BE2C (cell line): ENCODE results near the gene USP34.

Source experiments
- DNase-seq: peaks from one replicate; pipeline ENCODE4 v3.0.0-alpha.2; 2020
- H3K27me3 ChIP-seq: fragments of 250-450 bp; sonication (Bioruptor Pico); 2 replicates; pipeline ENCODE4 v1.5.1; 2020; ENCODE audit warnings: mild to moderate bottlenecking
- H3K36me3 ChIP-seq: fragments of 250-450 bp; sonication (Bioruptor Pico); 2 replicates; pipeline ENCODE4 v1.5.1; 2020; ENCODE audit warnings: mild to moderate bottlenecking
- H3K4me1 ChIP-seq: fragments of 250-450 bp; sonication (Bioruptor Pico); 2 replicates; pipeline ENCODE4 v1.5.1; 2020
- H3K4me3 ChIP-seq: 2 replicates; pipeline ENCODE4 v1.5.1; 2011; ENCODE audit warnings: low read depth, low read length
- H3K9me3 ChIP-seq: fragments of 250-450 bp; sonication (Bioruptor Pico); 2 replicates; pipeline ENCODE4 v1.5.1; 2020
- TF ChIP-seq, protein P1 (sequence below): IDR thresholded peaks from 2 replicates; pipeline ENCODE4 v1.5.1; 2012; ENCODE audit warnings: mild to moderate bottlenecking, low read depth, low read length

Gene USP34

DNA sequence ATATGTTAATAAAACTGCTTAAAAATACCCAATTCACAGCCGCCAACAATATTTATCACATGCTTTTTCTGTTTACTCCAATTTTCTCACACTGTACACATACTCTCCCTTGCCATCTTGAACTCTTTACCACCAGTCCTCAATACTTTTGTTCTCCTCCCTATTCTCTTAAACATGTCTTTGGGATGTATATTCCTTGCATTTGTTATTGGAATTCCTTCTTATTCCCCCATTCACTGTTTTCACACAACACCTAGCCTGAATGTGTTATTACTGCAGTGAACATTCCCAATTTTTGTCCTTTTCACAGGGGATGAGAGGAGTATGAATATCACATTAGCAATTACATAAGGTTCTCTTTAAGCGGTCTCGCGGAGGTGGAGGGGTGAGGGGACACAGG is 94.7 kb downstream of the USP34 start:
- Histone ChIP-seq H3K36me3 (no peaks in the 10 kb centered on the region), H3K4me1 (no peaks in the 10 kb centered on the region), H3K4me3 (no peak overlapping the region), H3K27me3 (no peaks in the 10 kb centered on the region), H3K9me3 (no peaks in the 10 kb centered on the region)
- DNase-seq = no peak
- TF ChIP-seq, protein P1, sequence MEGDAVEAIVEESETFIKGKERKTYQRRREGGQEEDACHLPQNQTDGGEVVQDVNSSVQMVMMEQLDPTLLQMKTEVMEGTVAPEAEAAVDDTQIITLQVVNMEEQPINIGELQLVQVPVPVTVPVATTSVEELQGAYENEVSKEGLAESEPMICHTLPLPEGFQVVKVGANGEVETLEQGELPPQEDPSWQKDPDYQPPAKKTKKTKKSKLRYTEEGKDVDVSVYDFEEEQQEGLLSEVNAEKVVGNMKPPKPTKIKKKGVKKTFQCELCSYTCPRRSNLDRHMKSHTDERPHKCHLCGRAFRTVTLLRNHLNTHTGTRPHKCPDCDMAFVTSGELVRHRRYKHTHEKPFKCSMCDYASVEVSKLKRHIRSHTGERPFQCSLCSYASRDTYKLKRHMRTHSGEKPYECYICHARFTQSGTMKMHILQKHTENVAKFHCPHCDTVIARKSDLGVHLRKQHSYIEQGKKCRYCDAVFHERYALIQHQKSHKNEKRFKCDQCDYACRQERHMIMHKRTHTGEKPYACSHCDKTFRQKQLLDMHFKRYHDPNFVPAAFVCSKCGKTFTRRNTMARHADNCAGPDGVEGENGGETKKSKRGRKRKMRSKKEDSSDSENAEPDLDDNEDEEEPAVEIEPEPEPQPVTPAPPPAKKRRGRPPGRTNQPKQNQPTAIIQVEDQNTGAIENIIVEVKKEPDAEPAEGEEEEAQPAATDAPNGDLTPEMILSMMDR = no peak

- Histone ChIP-seq H3K27me3 (no peaks in the 10 kb centered on the region), H3K4me3 (no peak overlapping the region), H3K36me3 (no peaks in the 10 kb centered on the region), H3K4me1 (no peaks in the 10 kb centered on the region), H3K9me3 (no peaks in the 10 kb centered on the region)
- TF ChIP-seq, protein P1 = no peak
- no peak for DNase-seq
Measured at GRCh38 chr2:61371027-61371426, 99.9 kb downstream of the USP34 start.

DNA sequence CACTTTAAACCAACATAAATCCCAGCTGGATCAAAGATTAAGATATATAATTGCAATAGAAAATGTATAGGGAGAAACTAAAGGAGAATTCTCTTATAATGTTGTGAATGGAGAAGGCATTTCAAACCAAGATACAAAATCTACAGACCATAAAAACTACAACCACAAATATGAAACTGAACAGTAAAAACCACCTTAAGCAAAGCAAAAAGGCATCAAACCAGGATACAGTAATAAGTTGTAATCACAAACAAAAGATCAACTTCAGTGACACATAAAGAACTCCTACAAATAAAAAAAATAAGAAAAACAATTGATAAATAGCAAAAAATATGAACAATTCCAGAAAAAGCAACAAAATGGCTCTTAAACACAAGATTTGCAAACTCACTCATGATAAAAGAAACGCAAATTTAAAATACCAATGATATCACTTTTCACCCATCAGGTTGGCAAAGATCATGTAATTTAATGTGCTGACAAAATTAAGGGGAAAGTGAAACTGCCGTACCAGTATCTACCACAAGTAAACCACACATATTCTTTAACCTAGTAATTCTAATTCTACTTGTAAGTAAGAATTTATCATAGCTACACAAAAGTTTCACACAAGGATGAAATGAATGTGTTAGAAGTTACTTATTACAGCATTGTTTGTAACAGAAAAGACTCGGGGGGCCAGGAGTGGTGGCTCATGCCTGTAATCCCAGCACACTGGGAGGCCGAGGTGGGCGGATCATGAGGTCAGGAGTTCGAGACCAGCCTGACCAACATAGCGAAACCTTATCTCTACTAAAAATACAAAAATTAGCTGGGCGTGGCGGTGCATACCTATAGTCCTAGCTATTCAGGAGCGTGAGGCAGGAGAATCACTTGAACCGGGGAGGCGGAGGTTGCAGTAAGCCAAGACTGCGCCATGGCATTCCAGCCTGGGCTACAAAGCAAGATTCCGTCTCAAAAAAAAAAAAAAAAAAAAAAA is 101.9 kb downstream of the USP34 start:
- Histone ChIP-seq H3K36me3 (no peaks in the 10 kb centered on the region), H3K9me3 (no peaks in the 10 kb centered on the region), H3K4me3 (no peak overlapping the region), H3K27me3 (no peaks in the 10 kb centered on the region), H3K4me1 (no peaks in the 10 kb centered on the region)
- DNase-seq = no peak
- TF ChIP-seq, protein P1 = no peak

DNA sequence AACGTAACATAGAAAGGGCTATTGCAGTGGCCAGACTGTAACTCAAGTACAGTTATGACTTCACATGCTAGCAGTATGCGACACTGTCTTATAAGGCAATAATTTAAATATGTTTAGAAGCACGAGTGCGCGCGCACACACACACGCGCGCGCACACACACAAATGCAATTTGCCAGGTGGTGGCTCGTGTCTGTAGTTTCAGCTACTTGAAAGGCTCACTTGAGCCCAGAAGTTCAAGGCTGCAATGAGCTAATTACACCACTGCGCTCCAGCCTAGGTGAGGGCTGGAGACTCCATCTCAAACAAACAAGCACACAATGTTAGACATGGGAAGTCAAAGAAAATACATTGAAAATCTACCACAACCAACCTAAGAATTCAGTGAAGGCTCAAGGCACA is 103.7 kb downstream of the USP34 start:
- no peak for DNase-seq
- H3K27me3 ChIP-seq = no peaks in the 10 kb centered on the region
- H3K4me3 ChIP-seq = no peak overlapping the region
- H3K36me3 ChIP-seq = no peaks in the 10 kb centered on the region
- H3K9me3 ChIP-seq = no peaks in the 10 kb centered on the region
- no peaks in the 10 kb centered on the region for H3K4me1 ChIP-seq
- TF ChIP-seq, protein P1 = no peak

- Histone ChIP-seq H3K4me1 (no peaks in the 10 kb centered on the region), H3K27me3 (no peaks in the 10 kb centered on the region), H3K4me3 (no peak overlapping the region), H3K36me3 (no peaks in the 10 kb centered on the region), H3K9me3 (no peaks in the 10 kb centered on the region)
- TF ChIP-seq, protein P1 = no peak
- DNase-seq = no peak
Measured at GRCh38 chr2:61363580-61363979, 107.3 kb downstream of the USP34 start.

GRCh38 chr2:61362873-61363272 is 108.0 kb downstream of the USP34 start:
- no peak for DNase-seq
- TF ChIP-seq, protein P1 = no peak
- H3K9me3 ChIP-seq = no peaks in the 10 kb centered on the region
- no peaks in the 10 kb centered on the region for H3K27me3 ChIP-seq
- H3K36me3 ChIP-seq = no peaks in the 10 kb centered on the region
- no peaks in the 10 kb centered on the region for H3K4me1 ChIP-seq
- H3K4me3 ChIP-seq = no peak overlapping the region
